GM18861 (cell line): Measurements from ENCODE around the gene AFP.

Experiments used
- ATAC-seq: cut with Tn5 transposase; IDR thresholded peaks from one replicate; pipeline ENCODE4 v1.9.1; 2021; ENCODE audit not compliant: unreplicated experiment

The AFP gene

GRCh38 chr4:73436674-73437557, 895 bp downstream of the AFP start:
- ATAC-seq, result no peak

GRCh38 chr4:73437558-73437956, 1.5 kb downstream of the AFP start:
- ATAC-seq, result no peak

- no peak for ATAC-seq
Observed at GRCh38 chr4:73438048-73438447, 2.0 kb downstream of the AFP start.

- ATAC-seq, result no peak
Observed at GRCh38 chr4:73438582-73439215, 2.7 kb downstream of the AFP start.

- ATAC-seq, result no peak
Observed at GRCh38 chr4:73439445-73439844, 3.4 kb downstream of the AFP start.

GRCh38 chr4:73439991-73440390, 4.0 kb downstream of the AFP start:
- ATAC-seq, result no peak

- no peak for ATAC-seq
Observed at GRCh38 chr4:73440653-73441052, 4.6 kb downstream of the AFP start.

- no peak for ATAC-seq
Observed at GRCh38 chr4:73442275-73442674, 6.3 kb downstream of the AFP start.

GRCh38 chr4:73443224-73443623, 7.2 kb downstream of the AFP start:
- ATAC-seq, result no peak

- no peak for ATAC-seq
Observed at GRCh38 chr4:73445383-73446335, 9.6 kb downstream of the AFP start.

GRCh38 chr4:73446336-73446938, 10.4 kb downstream of the AFP start:
- peak; percentile 97 for ATAC-seq

- ATAC-seq, result no peak
Observed at GRCh38 chr4:73447671-73448070, 11.7 kb downstream of the AFP start.

- no peak for ATAC-seq
Observed at GRCh38 chr4:73448448-73449203, 12.6 kb downstream of the AFP start.

GRCh38 chr4:73450398-73451004, 14.5 kb downstream of the AFP start:
- no peak for ATAC-seq

- no peak for ATAC-seq
Observed at GRCh38 chr4:73451404-73451803, 15.4 kb downstream of the AFP start.

GRCh38 chr4:73451981-73452747, 16.1 kb downstream of the AFP start:
- no peak for ATAC-seq

- no peak for ATAC-seq
Observed at GRCh38 chr4:73452953-73453700, 17.1 kb downstream of the AFP start.

GRCh38 chr4:73453701-73454005, 17.6 kb downstream of the AFP start:
- no peak for ATAC-seq

- ATAC-seq, result no peak
Observed at GRCh38 chr4:73454920-73455319, 18.9 kb downstream of the AFP start.
